Measurements from ENCODE around the gene TFDP1. TPM values are rescaled to one million over a fixed set of nuclear protein-coding genes. Genes with fewer than 3 reads are reported as not detected.

TFDP1 gene
- total RNA-seq, 2 experiments from 2014 or later = 180 to 191 TPM

DNA sequence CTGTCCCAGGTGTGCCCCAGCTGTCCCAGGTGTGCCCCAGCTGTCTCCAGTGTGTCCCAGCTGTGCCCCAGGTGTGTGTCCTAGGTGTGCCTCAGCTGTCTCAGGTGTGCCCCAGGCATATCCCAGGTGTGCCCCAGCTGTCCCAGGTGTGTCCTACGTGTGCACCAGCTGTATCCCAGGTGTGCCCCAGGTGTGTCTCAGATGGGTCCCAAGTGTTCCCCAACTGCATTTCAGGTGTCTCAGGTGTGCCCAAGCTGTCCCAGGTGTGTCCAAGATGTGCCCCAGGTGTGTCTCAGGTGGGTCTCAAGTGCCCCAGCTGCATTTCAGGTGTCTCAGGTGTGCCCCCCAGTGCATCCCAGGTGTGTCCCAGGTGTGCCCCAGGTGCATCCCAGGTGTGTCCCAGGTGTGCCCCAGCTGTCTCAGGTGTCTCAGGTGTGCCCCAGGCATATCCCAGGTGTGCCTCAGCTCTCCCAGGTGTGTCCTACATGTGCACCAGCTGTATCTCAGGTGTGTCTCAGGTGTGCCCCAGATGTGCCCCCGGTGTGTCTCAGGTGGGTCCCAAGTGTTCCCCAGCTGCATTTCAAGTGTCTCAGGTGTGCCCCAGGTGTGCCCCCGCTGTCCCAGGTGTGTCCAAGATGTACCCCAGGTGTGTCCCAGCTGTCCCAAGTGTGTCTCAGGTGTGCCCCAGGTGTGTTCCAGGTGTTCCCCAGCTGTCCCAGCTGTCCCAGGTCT, 81.2 kb downstream of the TFDP1 start:
- ATAC-seq (no peak), DNase-seq (no peak)
- Mint-ChIP-seq H3K36me3 (ENCODE audit: low read depth) (no peaks in the 10 kb centered on the region), H3K27me3 (ENCODE audit: low read depth) (peaks cover 5% of the 10 kb centered on the region), H3K27ac (no peak overlapping the region), H3K4me3 (no peak overlapping the region), H3K9me3 (ENCODE audit: insufficient read depth) (peaks cover 11% of the 10 kb centered on the region), H3K4me1 (ENCODE audit: low read depth) (no peaks in the 10 kb centered on the region)
- ChIA-PET POLR2A (interaction anchor here (0.9 kb wide), 1 partner anchor 59 kb away, joined by 3 read pairs; no protein-coding TSS in a partner anchor), CTCF (no interaction called here)

DNA sequence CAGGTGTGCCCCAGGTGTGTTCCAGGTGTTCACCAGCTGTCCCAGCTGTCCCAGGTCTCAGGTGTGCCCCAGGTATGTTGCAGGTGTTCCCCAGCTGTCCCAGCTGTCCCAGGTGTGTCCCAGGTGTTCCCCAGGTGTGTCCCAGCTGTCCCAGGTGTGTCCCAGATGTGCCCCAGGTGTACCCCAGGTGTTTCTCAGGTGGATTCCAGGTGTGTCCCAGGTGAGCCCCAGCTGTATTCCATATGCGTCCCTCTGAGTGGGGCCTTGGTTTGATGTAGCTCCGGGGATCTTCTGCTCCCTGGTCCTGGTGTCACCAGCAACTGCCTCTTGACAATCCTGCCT, 81.7 kb downstream of the TFDP1 start:
- ATAC-seq (no peak), DNase-seq (no peak)
- Mint-ChIP-seq H3K36me3 (ENCODE audit: low read depth) (no peaks in the 10 kb centered on the region), H3K4me3 (no peak overlapping the region), H3K9me3 (ENCODE audit: insufficient read depth) (peaks cover 5% of the 10 kb centered on the region), H3K4me1 (ENCODE audit: low read depth) (no peaks in the 10 kb centered on the region), H3K27ac (no peak overlapping the region), H3K27me3 (ENCODE audit: low read depth) (peaks cover 3% of the 10 kb centered on the region)
- CTCF ChIA-PET = interaction anchor here (1.5 kb wide), 1 partner anchor 76 kb away, joined by 3 read pairs; no protein-coding TSS in a partner anchor
- POLR2A ChIA-PET = no interaction called here

DNA sequence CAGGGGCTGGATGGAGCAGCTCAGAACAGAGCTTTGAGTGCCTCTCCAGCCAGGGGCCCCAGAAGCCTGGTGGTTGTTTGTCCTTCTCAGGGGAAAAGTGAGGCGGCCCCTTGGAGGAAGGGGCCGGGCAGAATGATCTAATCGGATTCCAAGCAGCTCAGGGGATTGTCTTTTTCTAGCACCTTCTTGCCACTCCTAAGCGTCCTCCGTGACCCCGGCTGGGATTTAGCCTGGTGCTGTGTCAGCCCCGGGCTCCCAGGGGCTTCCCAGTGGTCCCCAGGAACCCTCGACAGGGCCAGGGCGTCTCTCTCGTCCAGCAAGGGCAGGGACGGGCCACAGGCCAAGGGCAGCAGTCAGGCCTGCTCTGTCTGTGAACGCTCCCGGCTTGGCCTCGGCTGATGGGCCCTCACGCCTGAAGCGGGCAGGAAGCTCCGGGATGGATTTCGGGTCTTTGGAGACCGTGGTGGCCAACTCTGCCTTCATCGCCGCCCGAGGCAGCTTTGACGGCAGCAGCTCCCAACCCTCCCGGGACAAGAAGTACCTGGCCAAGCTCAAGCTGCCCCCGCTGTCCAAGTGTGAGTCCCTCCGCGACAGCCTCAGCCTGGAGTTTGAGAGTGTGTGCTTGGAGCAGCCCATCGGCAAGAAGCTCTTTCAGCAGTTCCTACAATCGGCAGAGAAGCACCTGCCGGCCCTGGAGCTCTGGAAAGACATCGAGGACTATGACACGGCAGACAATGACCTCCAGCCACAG, 82.6 kb downstream of the TFDP1 start, which contains the start of gene GRK1:
Gene GRK1, plus strand, starts transcription at position 269 of the 751 bp plus-strand sequence. Its CDS starts 168 bp downstream, at position 437.
- Mint-ChIP-seq H3K4me1 (ENCODE audit: low read depth) (no peaks in the 10 kb centered on the region), H3K27me3 (ENCODE audit: low read depth) (peaks cover 3% of the 10 kb centered on the region), H3K4me3 (no peak within 1 kb of the TSS), H3K36me3 (ENCODE audit: low read depth) (peaks cover under 1% of the 10 kb centered on the region), H3K9me3 (ENCODE audit: insufficient read depth) (no peaks in the 10 kb centered on the region), H3K27ac (no peak within 1 kb of the TSS)
- DNase-seq (no peak), ATAC-seq (no peak)
- ChIA-PET CTCF (interaction anchor here (1.5 kb wide), 1 partner anchor 75 kb away, joined by 3 read pairs; no protein-coding TSS in a partner anchor), POLR2A (no interaction called here)

DNA sequence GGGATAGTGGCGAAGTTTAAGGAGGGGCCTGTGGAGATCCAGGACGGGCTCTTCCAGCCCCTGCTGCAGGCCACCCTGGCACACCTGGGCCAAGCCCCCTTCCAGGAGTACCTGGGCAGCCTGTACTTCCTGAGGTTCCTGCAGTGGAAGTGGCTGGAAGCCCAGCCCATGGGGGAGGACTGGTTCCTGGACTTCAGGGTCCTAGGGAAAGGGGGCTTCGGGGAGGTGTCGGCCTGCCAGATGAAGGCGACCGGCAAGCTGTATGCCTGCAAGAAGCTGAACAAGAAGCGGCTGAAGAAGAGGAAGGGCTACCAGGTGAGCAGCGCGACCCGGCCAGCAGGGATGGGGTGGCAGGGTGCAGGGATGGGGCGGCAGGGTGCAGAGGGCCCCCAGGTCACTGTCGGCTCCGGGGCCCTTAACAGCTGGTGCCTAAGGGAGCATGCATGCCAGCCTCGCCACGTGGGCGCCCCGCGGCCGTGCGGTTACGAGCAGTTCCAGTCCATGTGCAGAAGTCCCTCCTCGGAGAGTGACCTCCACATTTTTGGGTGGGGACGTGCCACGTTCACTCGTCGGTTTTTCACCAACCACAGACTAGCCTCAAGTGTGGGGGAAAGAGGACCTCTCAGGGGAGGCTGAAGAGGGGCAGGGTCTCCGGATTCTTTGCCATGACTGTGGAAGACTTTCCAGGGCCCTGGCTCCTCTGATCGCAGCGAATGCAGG, 83.4 kb downstream of the TFDP1 start:
- ATAC-seq = no peak
- peaks cover 5% of the 10 kb centered on the region for H3K27me3 Mint-ChIP-seq (ENCODE audit: low read depth)
- DNase-seq = no peak
- POLR2A ChIA-PET = no interaction called here
- no peaks in the 10 kb centered on the region for H3K4me1 Mint-ChIP-seq (ENCODE audit: low read depth)
- peaks cover 2% of the 10 kb centered on the region for H3K36me3 Mint-ChIP-seq (ENCODE audit: low read depth)
- no peak overlapping the region for H3K27ac Mint-ChIP-seq
- no peak overlapping the region for H3K4me3 Mint-ChIP-seq
- CTCF ChIA-PET = interaction anchor here (1.5 kb wide), 1 partner anchor 74 kb away, joined by 3 read pairs; no protein-coding TSS in a partner anchor
- no peaks in the 10 kb centered on the region for H3K9me3 Mint-ChIP-seq (ENCODE audit: insufficient read depth)

DNA sequence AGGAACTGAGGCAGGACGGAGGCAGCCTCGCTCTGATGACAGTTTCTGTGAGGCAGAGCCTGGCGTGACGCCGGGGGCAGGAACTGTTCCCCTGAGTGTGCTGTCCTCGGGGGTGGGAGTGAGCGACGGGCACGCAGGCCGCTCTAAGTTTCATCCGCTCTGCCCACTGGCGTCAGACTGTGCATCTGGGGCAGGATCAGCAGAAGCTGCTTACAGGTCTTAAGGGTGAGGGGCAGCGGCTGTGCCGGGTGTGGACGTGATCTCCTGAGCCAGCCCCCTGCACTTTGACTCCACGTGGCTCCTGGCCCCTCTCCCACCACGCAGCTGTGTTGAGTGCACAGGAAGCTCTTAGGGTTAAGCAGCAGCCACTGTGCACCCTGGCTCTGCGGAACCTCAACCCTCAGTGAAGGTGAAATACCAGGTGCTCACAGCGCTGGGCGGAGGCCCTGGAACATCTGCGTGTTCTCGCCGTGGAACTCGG, 84.0 kb downstream of the TFDP1 start:
- POLR2A ChIA-PET = no interaction called here
- peaks cover 3% of the 10 kb centered on the region for H3K27me3 Mint-ChIP-seq (ENCODE audit: low read depth)

DNA sequence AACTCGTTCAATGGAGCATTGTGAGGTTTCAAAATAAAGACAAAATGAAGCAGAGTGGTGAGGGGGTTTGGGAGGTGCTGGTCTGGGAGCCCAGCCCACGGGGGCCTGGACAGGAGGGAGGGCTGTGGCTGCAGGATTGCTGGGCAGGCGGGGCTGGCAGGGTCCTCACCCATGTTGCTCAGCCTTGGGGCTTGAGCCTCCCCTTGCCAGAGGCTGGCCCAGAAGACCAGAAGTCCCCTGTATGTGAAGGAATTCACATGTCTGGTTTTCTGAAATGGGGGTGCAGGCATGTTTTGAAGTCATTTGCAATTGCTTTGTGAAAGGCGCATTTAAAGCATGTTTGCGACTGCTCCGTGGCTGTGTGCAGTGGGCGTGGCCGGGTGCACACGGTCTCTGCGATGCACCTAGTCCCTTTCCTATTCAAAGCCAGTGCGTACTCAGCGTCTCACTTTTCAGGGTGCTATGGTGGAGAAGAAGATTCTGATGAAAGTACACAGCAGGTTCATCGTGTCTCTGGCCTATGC, 84.7 kb downstream of the TFDP1 start:
- ChIA-PET POLR2A (no interaction called here), CTCF (no interaction called here)
- ATAC-seq = no peak
- DNase-seq = no peak
- no peaks in the 10 kb centered on the region for H3K9me3 Mint-ChIP-seq (ENCODE audit: insufficient read depth)
- H3K27me3 Mint-ChIP-seq (ENCODE audit: low read depth) = peaks cover 2% of the 10 kb centered on the region
- no peaks in the 10 kb centered on the region for H3K4me1 Mint-ChIP-seq (ENCODE audit: low read depth)
- H3K36me3 Mint-ChIP-seq (ENCODE audit: low read depth) = peaks cover 2% of the 10 kb centered on the region
- no peak overlapping the region for H3K27ac Mint-ChIP-seq
- H3K4me3 Mint-ChIP-seq = no peak overlapping the region

More for the DNA sequence above, 84.0 kb downstream of the TFDP1 start:
- Mint-ChIP-seq H3K36me3 (ENCODE audit: low read depth) (peaks cover 2% of the 10 kb centered on the region), H3K9me3 (ENCODE audit: insufficient read depth) (no peaks in the 10 kb centered on the region), H3K4me3 (no peak overlapping the region), H3K27ac (no peak overlapping the region), H3K4me1 (ENCODE audit: low read depth) (no peaks in the 10 kb centered on the region)
- CTCF ChIA-PET = no interaction called here
- DNase-seq (no peak), ATAC-seq (no peak)

DNA sequence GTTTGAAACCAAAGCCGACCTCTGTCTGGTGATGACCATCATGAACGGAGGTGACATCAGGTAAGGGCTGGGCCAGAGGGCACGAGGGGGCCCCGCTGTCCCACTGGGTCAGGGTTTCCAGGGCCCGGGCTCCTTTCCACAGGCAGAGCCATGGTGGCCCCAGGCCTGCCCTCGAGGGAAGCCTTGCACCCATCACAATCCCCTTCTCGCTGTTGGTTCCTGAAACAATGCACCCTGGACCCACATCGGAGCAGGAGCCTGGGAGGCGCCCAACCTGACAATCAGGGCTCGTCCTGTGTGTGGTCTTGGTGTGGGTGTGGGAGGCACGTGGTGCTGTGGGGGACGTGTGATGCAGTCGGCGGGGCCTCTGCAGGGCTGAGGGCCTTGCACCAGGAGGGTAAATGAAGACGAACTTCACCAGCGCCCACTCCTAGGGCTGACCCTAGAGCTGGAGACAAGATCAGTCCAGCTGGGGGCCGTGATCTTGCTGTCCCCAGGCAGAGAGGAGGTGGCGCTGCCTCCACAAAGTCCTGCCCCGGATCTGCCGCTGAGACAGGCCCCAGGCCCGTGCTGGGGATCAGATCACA, 85.3 kb downstream of the TFDP1 start:
- POLR2A ChIA-PET = no interaction called here
- Mint-ChIP-seq H3K27ac (no peak overlapping the region), H3K9me3 (ENCODE audit: insufficient read depth) (no peaks in the 10 kb centered on the region), H3K27me3 (ENCODE audit: low read depth) (peaks cover 2% of the 10 kb centered on the region), H3K4me1 (ENCODE audit: low read depth) (no peaks in the 10 kb centered on the region), H3K4me3 (no peak overlapping the region), H3K36me3 (ENCODE audit: low read depth) (peaks cover 2% of the 10 kb centered on the region)
- no peak for ATAC-seq
- DNase-seq = no peak
- CTCF ChIA-PET = no interaction called here

DNA sequence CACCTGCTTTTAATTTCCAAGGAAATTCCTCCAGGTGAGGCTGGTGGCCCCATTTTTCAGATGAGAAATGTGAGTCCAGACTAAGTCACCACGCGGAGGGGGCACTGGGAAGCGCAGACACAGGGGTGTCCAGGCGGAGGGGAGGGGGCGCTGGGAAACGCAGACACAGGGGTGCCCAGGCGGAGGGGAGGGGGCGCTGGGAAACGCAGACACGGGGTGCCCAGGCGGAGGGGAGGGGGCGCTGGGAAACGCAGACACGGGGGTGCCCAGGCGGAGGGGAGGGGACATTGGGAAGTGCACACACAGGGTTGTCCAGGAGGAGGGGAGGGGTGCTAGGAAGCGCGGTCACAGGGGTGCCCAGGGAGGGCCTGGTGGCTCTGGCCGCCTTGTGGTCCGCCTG, 86.0 kb downstream of the TFDP1 start:
- Mint-ChIP-seq H3K27me3 (ENCODE audit: low read depth) (peaks cover 2% of the 10 kb centered on the region), H3K4me1 (ENCODE audit: low read depth) (no peaks in the 10 kb centered on the region), H3K36me3 (ENCODE audit: low read depth) (peaks cover 2% of the 10 kb centered on the region), H3K27ac (no peak overlapping the region), H3K9me3 (ENCODE audit: insufficient read depth) (no peaks in the 10 kb centered on the region), H3K4me3 (no peak overlapping the region)
- no peak for DNase-seq
- ChIA-PET CTCF (no interaction called here), POLR2A (no interaction called here)
- ATAC-seq = no peak

DNA sequence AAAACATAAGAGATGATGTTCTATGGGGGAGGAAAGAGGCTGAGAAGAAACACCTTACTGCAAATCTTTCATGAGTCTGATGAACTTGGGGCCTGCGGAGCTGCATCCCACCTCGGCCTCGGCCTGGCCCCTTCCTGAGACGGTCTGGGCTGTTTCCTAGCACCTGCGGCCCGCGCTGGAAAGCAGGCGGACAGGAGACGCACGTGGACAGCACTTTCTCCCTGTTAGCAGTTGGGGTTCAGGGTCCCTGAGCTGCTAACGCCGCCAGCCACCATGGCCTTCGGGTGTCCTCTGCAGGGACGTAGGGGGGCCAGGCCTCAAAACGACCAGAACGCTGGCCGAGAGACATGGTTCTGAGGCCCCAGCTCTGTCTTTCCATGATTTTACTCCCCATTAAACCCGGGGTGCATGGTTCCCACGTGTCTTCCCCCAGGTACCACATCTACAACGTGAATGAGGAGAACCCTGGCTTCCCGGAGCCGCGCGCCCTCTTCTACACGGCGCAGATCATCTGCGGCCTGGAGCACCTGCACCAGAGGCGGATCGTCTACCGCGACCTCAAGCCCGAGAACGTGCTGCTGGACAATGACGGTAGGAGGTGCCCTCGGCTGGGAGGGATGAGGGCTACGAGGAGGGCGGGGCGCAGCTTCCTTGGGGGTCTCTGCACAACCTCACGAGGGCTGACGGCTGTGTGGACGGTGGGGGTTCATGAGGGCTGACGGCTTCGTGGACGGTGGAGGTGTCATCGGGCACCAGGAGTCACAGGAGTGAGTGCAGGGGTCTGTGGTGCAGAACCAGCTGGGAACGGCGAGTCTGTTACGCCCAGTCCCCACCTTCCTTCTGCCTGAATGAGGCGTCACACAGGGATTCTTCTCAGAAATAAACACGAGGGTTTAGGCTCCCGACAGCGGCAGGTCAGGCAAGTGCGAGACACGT, 86.8 kb downstream of the TFDP1 start:
- no peak for ATAC-seq
- no peak for DNase-seq
- H3K27me3 Mint-ChIP-seq (ENCODE audit: low read depth) = peaks cover 2% of the 10 kb centered on the region
- no peaks in the 10 kb centered on the region for H3K9me3 Mint-ChIP-seq (ENCODE audit: insufficient read depth)
- H3K4me1 Mint-ChIP-seq (ENCODE audit: low read depth) = no peaks in the 10 kb centered on the region
- no peak overlapping the region for H3K27ac Mint-ChIP-seq
- ChIA-PET CTCF (no interaction called here), POLR2A (no interaction called here)
- H3K4me3 Mint-ChIP-seq = no peak overlapping the region
- H3K36me3 Mint-ChIP-seq (ENCODE audit: low read depth) = peaks cover 2% of the 10 kb centered on the region

DNA sequence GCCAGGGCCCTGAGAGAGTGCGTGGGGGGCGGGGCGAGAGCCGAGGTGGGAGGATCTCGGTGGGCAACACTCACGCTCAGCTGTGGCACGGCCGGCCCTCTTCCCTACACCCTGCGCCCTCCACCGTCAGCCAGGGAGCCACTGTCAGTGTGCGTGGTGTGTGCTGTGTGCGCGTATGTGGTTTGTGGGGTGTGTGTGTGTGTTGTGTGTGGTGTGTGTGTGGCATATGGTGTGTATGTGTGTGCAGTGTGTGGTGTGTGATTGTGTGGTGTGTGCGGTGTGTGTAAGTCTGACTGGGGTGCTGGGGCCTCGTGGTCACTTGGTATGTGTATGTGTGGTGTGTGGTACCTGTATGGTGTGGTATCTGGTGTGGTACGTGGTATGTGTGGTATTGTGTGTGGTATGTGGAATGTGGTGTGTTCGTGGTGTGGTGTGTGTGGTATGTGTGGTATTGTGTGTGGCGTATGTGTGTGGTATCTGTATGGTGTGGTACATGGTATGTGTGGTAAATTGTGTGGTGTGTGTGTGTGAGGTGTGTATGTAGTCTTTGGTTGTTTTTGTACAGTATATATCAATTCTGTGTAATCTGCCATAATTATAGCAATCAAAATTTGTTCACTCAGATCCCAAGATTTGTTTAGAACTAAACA, 87.6 kb downstream of the TFDP1 start:
- Mint-ChIP-seq H3K9me3 (ENCODE audit: insufficient read depth) (no peaks in the 10 kb centered on the region), H3K27ac (peak overlapping the region; percentile 64), H3K4me3 (peak overlapping the region; percentile 13), H3K36me3 (ENCODE audit: low read depth) (peaks cover 2% of the 10 kb centered on the region), H3K4me1 (ENCODE audit: low read depth) (no peaks in the 10 kb centered on the region), H3K27me3 (ENCODE audit: low read depth) (peaks cover 2% of the 10 kb centered on the region)
- ChIA-PET CTCF (no interaction called here), POLR2A (no interaction called here)
- DNase-seq (no peak), ATAC-seq (no peak)

Data from activated CD8-positive, alpha-beta T cell treated with anti-CD3 and anti-CD28 coated beads, Interleukin-2, amount 10 ng/mL, durations not matched to agents 7 days and 5 days (primary cell).